Activated CD4-positive, CD25-positive, alpha-beta regulatory T cell treated with anti-CD3 and anti-CD28 coated beads, Interleukin-2, amount 50 U/mL, for 24 hours (primary cell): ENCODE results near the gene DPP10.

Experiments
- ATAC-seq, 2 donors: fragments of 150-1000 bp; cut with Tn5 transposase; one replicate each; pipeline ENCODE4 v1.10.0; 2021; ENCODE audit warnings: mild to moderate bottlenecking in 1 of 2, moderate library complexity in 1 of 2

DPP10 gene

GRCh38 chr2:115163572-115163971, 721.1 kb downstream of the DPP10 start:
- ATAC-seq = no peak

- no peak for ATAC-seq
Measured at GRCh38 chr2:115165529-115166109, 723.2 kb downstream of the DPP10 start.

- no peak for ATAC-seq
Measured at GRCh38 chr2:115168457-115168856, 726.0 kb downstream of the DPP10 start.

GRCh38 chr2:115169814-115170213, 727.4 kb downstream of the DPP10 start:
- no peak for ATAC-seq

GRCh38 chr2:115171751-115172150, 729.3 kb downstream of the DPP10 start:
- ATAC-seq = no peak

GRCh38 chr2:115174651-115175050, 732.2 kb downstream of the DPP10 start:
- no peak for ATAC-seq

- no peak for ATAC-seq
Measured at GRCh38 chr2:115183144-115183543, 740.7 kb downstream of the DPP10 start.

- no peak for ATAC-seq
Measured at GRCh38 chr2:115190459-115190858, 748.0 kb downstream of the DPP10 start.

GRCh38 chr2:115194623-115195022, 752.2 kb downstream of the DPP10 start:
- ATAC-seq = no peak

GRCh38 chr2:115196587-115196986, 754.1 kb downstream of the DPP10 start:
- ATAC-seq = no peak

GRCh38 chr2:115199966-115200365, 757.5 kb downstream of the DPP10 start:
- no peak for ATAC-seq

- no peak for ATAC-seq
Measured at GRCh38 chr2:115201386-115201785, 758.9 kb downstream of the DPP10 start.

- no peak for ATAC-seq
Measured at GRCh38 chr2:115208493-115209164, 766.2 kb downstream of the DPP10 start.

GRCh38 chr2:115214050-115214449, 771.6 kb downstream of the DPP10 start:
- ATAC-seq = no peak

- ATAC-seq = no peak
Measured at GRCh38 chr2:115219296-115219695, 776.9 kb downstream of the DPP10 start.

GRCh38 chr2:115234186-115234585, 791.7 kb downstream of the DPP10 start:
- ATAC-seq = no peak

- no peak for ATAC-seq
Measured at GRCh38 chr2:115234737-115235136, 792.3 kb downstream of the DPP10 start.

GRCh38 chr2:115248066-115248465, 805.6 kb downstream of the DPP10 start:
- no peak for ATAC-seq

GRCh38 chr2:115277366-115277765, 834.9 kb downstream of the DPP10 start:
- ATAC-seq = no peak

- ATAC-seq = no peak
Measured at GRCh38 chr2:115285416-115285815, 843.0 kb downstream of the DPP10 start.

GRCh38 chr2:115290478-115290877, 848.0 kb downstream of the DPP10 start:
- no peak for ATAC-seq

- ATAC-seq = no peak
Measured at GRCh38 chr2:115292742-115293141, 850.3 kb downstream of the DPP10 start.

GRCh38 chr2:115294999-115295398, 852.6 kb downstream of the DPP10 start:
- no peak for ATAC-seq

- no peak for ATAC-seq
Measured at GRCh38 chr2:115297056-115297455, 854.6 kb downstream of the DPP10 start.

- ATAC-seq = no peak
Measured at GRCh38 chr2:115299199-115299598, 856.8 kb downstream of the DPP10 start.
